K562 (cell line): ENCODE data around the gene PSMD9. TPM values are rescaled to one million over a fixed set of nuclear protein-coding genes. Genes with fewer than 3 reads are reported as not detected.

ENCODE experiments used
- NCOR1 ChIP-seq: fragments of 450-650 bp; IDR thresholded peaks from 2 replicates; pipeline ENCODE4 v1.6.1; 2016; ENCODE audit warnings: mild to moderate bottlenecking, moderate library complexity
- PTRF ChIP-seq: fragments of 450-650 bp; IDR thresholded peaks from 2 replicates; pipeline ENCODE4 v1.6.1; 2016; ENCODE audit warnings: mild to moderate bottlenecking, missing genetic modification characterization, missing compliant biosample characterization
- RBFOX2 ChIP-seq: fragments of 200-400 bp; formaldehyde crosslinking; IDR thresholded peaks from 2 replicates; pipeline ENCODE4 v1.6.1; 2017; ENCODE audit warnings: low read depth, mild to moderate bottlenecking, low read length, moderate library complexity
- TOE1 ChIP-seq, 2 experiments: fragments of 450-650 bp in 1 of 2; sonication (generic) in 1 of 2; formaldehyde crosslinking in 1 of 2; IDR thresholded peaks; 2 replicates each; pipeline versions ENCODE4 v1.7.1 to v1.8.0; 2016 to 2022; ENCODE audit warnings: borderline replicate concordance in 2 of 2, mild to moderate bottlenecking in 2 of 2, antibody characterized with exemption in 1 of 2, inconsistent platforms in 1 of 2, low read depth in 1 of 2, missing genetic modification reagents in 1 of 2, moderate library complexity in 1 of 2
- ZC3H8 ChIP-seq: fragments of 450-650 bp; IDR thresholded peaks from 2 replicates; pipeline ENCODE4 v1.6.1; 2017
- ZNF830 ChIP-seq: fragments of 250-450 bp; sonication (Bioruptor Pico); IDR thresholded peaks from 2 replicates; pipeline ENCODE4 v1.5.0; 2021; ENCODE audit warnings: mild to moderate bottlenecking
- polyA plus RNA-seq, 8 experiments: library from polyadenylated mRNA; depleted of rRNA in 4 of 8; stranded (reverse) in 5 of 8; unstranded in 3 of 8; fragments of >200 nt; fragmentation: Nextera tagmentation in 2 of 8; fragmentation: Illumina TruSeq in 1 of 8; extraction: Ambion mirVana in 2 of 8; extraction: Trizol in 1 of 8; gene quantifications; 2 replicates each; pipeline versions ENCODE4 v1.2.1 to v1.2.3, GENCODE V29; 2011 to 2014; ENCODE audit warnings: inconsistent platforms in 1 of 8, missing spikeins in 1 of 8
- total RNA-seq, 7 experiments: library from RNA; depleted of rRNA in 6 of 7; stranded (reverse); fragments of >200 nt in 6 of 7; fragmentation: Illumina TruSeq in 2 of 7; extraction: Trizol in 2 of 7; gene quantifications; 2 replicates each; pipeline versions ENCODE4 v1.2.1 to v1.2.3, GENCODE V29; 2011 to 2021; ENCODE audit warnings: low replicate concordance in 1 of 7
- TF ChIP-seq, protein P1 (sequence below): fragments of 200-600 bp; sonication (generic); IDR thresholded peaks from one replicate; pipeline ENCODE4 v1.6.1; 2012; ENCODE audit warnings: mild to moderate bottlenecking, low read depth, low read length, inconsistent platforms
- TF ChIP-seq, protein P2 (sequence below): sonication (generic); formaldehyde crosslinking; IDR thresholded peaks from 2 replicates; pipeline ENCODE4 v1.8.1; 2022; ENCODE audit warnings: missing genetic modification reagents
- TF ChIP-seq, protein P3 (sequence below): fragments of 200-800 bp; sonication (Bioruptor generic); IDR thresholded peaks from 2 replicates; pipeline ENCODE4 v1.6.1; 2017; ENCODE audit warnings: missing genetic modification characterization, missing compliant biosample characterization
- TF ChIP-seq, protein P4 (sequence below): fragments of 250-450 bp; sonication (Bioruptor Pico); IDR thresholded peaks from 2 replicates; pipeline ENCODE4 v1.8.0; 2022; ENCODE audit warnings: moderate library complexity, mild to moderate bottlenecking, inconsistent platforms

The PSMD9 gene
- total and polyA plus RNA-seq, 9 of the 15 experiments (the other 6 are each of a cell fraction or from before 2014, with no cell fraction given) = 12.2 to 143 (median 61.3) TPM

DNA sequence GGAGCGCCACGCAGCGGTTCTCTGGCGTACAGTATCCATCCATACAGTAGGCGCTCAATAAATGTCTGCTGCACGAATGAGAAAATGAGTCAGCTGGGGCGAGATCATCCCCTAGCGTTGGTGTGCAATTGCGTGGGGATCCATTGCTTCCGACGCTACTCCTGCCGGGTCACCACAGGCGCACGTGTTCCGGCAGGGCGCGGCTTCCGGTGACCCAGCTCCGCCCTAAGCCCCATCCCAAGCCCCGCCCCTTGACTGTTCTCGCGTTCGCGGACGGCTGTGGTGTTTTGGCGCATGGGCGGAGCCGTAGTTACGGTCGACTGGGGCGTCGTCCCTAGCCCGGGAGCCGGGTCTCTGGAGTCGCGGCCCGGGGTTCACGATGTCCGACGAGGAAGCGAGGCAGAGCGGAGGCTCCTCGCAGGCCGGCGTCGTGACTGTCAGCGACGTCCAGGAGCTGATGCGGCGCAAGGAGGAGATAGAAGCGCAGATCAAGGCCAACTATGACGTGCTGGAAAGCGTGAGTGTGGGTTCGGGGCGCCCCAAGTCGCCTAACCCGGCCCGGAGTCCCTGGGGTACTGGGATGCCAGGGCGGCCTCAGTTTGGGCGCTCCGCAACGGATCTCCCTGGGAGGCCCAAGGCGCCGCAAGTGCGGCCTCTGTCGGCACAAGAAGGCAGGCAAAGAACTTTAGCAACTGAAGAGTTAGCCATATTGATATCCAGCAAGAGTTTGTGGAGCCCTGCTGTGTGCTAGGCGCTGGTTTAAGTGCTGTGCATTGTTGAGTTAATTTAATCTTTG lies at the start of gene PSMD9 (continued):
- TF ChIP-seq, protein P1, sequence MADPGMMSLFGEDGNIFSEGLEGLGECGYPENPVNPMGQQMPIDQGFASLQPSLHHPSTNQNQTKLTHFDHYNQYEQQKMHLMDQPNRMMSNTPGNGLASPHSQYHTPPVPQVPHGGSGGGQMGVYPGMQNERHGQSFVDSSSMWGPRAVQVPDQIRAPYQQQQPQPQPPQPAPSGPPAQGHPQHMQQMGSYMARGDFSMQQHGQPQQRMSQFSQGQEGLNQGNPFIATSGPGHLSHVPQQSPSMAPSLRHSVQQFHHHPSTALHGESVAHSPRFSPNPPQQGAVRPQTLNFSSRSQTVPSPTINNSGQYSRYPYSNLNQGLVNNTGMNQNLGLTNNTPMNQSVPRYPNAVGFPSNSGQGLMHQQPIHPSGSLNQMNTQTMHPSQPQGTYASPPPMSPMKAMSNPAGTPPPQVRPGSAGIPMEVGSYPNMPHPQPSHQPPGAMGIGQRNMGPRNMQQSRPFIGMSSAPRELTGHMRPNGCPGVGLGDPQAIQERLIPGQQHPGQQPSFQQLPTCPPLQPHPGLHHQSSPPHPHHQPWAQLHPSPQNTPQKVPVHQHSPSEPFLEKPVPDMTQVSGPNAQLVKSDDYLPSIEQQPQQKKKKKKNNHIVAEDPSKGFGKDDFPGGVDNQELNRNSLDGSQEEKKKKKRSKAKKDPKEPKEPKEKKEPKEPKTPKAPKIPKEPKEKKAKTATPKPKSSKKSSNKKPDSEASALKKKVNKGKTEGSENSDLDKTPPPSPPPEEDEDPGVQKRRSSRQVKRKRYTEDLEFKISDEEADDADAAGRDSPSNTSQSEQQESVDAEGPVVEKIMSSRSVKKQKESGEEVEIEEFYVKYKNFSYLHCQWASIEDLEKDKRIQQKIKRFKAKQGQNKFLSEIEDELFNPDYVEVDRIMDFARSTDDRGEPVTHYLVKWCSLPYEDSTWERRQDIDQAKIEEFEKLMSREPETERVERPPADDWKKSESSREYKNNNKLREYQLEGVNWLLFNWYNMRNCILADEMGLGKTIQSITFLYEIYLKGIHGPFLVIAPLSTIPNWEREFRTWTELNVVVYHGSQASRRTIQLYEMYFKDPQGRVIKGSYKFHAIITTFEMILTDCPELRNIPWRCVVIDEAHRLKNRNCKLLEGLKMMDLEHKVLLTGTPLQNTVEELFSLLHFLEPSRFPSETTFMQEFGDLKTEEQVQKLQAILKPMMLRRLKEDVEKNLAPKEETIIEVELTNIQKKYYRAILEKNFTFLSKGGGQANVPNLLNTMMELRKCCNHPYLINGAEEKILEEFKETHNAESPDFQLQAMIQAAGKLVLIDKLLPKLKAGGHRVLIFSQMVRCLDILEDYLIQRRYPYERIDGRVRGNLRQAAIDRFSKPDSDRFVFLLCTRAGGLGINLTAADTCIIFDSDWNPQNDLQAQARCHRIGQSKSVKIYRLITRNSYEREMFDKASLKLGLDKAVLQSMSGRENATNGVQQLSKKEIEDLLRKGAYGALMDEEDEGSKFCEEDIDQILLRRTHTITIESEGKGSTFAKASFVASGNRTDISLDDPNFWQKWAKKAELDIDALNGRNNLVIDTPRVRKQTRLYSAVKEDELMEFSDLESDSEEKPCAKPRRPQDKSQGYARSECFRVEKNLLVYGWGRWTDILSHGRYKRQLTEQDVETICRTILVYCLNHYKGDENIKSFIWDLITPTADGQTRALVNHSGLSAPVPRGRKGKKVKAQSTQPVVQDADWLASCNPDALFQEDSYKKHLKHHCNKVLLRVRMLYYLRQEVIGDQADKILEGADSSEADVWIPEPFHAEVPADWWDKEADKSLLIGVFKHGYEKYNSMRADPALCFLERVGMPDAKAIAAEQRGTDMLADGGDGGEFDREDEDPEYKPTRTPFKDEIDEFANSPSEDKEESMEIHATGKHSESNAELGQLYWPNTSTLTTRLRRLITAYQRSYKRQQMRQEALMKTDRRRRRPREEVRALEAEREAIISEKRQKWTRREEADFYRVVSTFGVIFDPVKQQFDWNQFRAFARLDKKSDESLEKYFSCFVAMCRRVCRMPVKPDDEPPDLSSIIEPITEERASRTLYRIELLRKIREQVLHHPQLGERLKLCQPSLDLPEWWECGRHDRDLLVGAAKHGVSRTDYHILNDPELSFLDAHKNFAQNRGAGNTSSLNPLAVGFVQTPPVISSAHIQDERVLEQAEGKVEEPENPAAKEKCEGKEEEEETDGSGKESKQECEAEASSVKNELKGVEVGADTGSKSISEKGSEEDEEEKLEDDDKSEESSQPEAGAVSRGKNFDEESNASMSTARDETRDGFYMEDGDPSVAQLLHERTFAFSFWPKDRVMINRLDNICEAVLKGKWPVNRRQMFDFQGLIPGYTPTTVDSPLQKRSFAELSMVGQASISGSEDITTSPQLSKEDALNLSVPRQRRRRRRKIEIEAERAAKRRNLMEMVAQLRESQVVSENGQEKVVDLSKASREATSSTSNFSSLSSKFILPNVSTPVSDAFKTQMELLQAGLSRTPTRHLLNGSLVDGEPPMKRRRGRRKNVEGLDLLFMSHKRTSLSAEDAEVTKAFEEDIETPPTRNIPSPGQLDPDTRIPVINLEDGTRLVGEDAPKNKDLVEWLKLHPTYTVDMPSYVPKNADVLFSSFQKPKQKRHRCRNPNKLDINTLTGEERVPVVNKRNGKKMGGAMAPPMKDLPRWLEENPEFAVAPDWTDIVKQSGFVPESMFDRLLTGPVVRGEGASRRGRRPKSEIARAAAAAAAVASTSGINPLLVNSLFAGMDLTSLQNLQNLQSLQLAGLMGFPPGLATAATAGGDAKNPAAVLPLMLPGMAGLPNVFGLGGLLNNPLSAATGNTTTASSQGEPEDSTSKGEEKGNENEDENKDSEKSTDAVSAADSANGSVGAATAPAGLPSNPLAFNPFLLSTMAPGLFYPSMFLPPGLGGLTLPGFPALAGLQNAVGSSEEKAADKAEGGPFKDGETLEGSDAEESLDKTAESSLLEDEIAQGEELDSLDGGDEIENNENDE = no peak
- peak; percentile 48; the same call in 1 of the 2 replicates for TF ChIP-seq NCOR1
- TF ChIP-seq, protein P2, sequence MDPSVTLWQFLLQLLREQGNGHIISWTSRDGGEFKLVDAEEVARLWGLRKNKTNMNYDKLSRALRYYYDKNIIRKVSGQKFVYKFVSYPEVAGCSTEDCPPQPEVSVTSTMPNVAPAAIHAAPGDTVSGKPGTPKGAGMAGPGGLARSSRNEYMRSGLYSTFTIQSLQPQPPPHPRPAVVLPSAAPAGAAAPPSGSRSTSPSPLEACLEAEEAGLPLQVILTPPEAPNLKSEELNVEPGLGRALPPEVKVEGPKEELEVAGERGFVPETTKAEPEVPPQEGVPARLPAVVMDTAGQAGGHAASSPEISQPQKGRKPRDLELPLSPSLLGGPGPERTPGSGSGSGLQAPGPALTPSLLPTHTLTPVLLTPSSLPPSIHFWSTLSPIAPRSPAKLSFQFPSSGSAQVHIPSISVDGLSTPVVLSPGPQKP (CRISPR knock-in tag) = no peak
- no peak for TF ChIP-seq ZC3H8
- TF ChIP-seq RBFOX2 = peak; percentile 99
- no peak for TF ChIP-seq PTRF (tag)
- TF ChIP-seq, protein P3, sequence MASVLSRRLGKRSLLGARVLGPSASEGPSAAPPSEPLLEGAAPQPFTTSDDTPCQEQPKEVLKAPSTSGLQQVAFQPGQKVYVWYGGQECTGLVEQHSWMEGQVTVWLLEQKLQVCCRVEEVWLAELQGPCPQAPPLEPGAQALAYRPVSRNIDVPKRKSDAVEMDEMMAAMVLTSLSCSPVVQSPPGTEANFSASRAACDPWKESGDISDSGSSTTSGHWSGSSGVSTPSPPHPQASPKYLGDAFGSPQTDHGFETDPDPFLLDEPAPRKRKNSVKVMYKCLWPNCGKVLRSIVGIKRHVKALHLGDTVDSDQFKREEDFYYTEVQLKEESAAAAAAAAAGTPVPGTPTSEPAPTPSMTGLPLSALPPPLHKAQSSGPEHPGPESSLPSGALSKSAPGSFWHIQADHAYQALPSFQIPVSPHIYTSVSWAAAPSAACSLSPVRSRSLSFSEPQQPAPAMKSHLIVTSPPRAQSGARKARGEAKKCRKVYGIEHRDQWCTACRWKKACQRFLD (CRISPR knock-in tag) = peak; percentile 61; the same call in 1 of the 2 replicates
- peak; percentile 89 for TF ChIP-seq TOE1 (IDR thresholded peaks at IDR 0.05; ENCODE audit: borderline replicate concordance)
- no peak for TF ChIP-seq TOE1 (CRISPR knock-in tag; IDR thresholded peaks at IDR 0.05; ENCODE audit: borderline replicate concordance, low read depth)
- peak; percentile 67; the same call in 1 of the 2 replicates for TF ChIP-seq ZNF830 (CRISPR knock-in tag)
- TF ChIP-seq, protein P4, sequence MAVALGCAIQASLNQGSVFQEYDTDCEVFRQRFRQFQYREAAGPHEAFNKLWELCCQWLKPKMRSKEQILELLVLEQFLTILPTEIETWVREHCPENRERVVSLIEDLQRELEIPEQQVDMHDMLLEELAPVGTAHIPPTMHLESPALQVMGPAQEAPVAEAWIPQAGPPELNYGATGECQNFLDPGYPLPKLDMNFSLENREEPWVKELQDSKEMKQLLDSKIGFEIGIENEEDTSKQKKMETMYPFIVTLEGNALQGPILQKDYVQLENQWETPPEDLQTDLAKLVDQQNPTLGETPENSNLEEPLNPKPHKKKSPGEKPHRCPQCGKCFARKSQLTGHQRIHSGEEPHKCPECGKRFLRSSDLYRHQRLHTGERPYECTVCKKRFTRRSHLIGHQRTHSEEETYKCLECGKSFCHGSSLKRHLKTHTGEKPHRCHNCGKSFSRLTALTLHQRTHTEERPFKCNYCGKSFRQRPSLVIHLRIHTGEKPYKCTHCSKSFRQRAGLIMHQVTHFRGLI = no peak
